NCI-H524 treated with DMSO at 0.1 percent for 48 hours (cell line): Measurements from ENCODE around the gene ATP2B2.

Source experiments
- DNase-seq: peaks from one replicate; lab custom pipeline; 2025; lab: John Stamatoyannopoulos, UW

Gene ATP2B2

GRCh38 chr3:10400050-10400748 is 105.2 kb downstream of the ATP2B2 start:
- DNase-seq: no peak

- no peak for DNase-seq
Observed at GRCh38 chr3:10399634-10400033, 105.8 kb downstream of the ATP2B2 start.

- no peak for DNase-seq
Observed at GRCh38 chr3:10398341-10398740, 107.0 kb downstream of the ATP2B2 start.

- DNase-seq: no peak
Observed at GRCh38 chr3:10397879-10398278, 107.5 kb downstream of the ATP2B2 start.

- DNase-seq: no peak
Observed at GRCh38 chr3:10396931-10397330, 108.5 kb downstream of the ATP2B2 start.

- DNase-seq: no peak
Observed at GRCh38 chr3:10396083-10396482, 109.3 kb downstream of the ATP2B2 start.

GRCh38 chr3:10395671-10396070 is 109.7 kb downstream of the ATP2B2 start:
- DNase-seq: no peak

- no peak for DNase-seq
Observed at GRCh38 chr3:10395196-10395595, 110.2 kb downstream of the ATP2B2 start.

GRCh38 chr3:10394491-10395025 is 110.8 kb downstream of the ATP2B2 start:
- DNase-seq: no peak

GRCh38 chr3:10393514-10393913 is 111.9 kb downstream of the ATP2B2 start:
- DNase-seq: no peak

GRCh38 chr3:10392906-10393461 is 112.4 kb downstream of the ATP2B2 start:
- no peak for DNase-seq

GRCh38 chr3:10392244-10392643 is 113.1 kb downstream of the ATP2B2 start:
- no peak for DNase-seq

- DNase-seq: no peak
Observed at GRCh38 chr3:10391391-10391790, 114.0 kb downstream of the ATP2B2 start.

GRCh38 chr3:10390641-10391373 is 114.6 kb downstream of the ATP2B2 start:
- DNase-seq: no peak

- no peak for DNase-seq
Observed at GRCh38 chr3:10389995-10390394, 115.4 kb downstream of the ATP2B2 start.

- DNase-seq: no peak
Observed at GRCh38 chr3:10389339-10389738, 116.0 kb downstream of the ATP2B2 start.

- DNase-seq: no peak
Observed at GRCh38 chr3:10387881-10388609, 117.3 kb downstream of the ATP2B2 start.

- DNase-seq: no peak
Observed at GRCh38 chr3:10386121-10386520, 119.3 kb downstream of the ATP2B2 start.

GRCh38 chr3:10384541-10385360 is 120.6 kb downstream of the ATP2B2 start:
- DNase-seq: no peak

- DNase-seq: no peak
Observed at GRCh38 chr3:10383850-10384248, 121.5 kb downstream of the ATP2B2 start.
